HG03575 (cell line): Measurements from ENCODE around the gene DENND1B.
"Not testable (repeated sequence)": the region's sequence is repeated elsewhere in the genome, so short reads cannot be mapped to it uniquely, and the experiment has no call there.

Experiments used
- ATAC-seq: cut with Tn5 transposase; IDR thresholded peaks from one replicate; pipeline ENCODE4 v1.9.1; 2021; ENCODE audit not compliant: unreplicated experiment, insufficient number of reproducible peaks, low FRiP score; ENCODE audit errors: extremely low read depth

The DENND1B gene

DNA sequence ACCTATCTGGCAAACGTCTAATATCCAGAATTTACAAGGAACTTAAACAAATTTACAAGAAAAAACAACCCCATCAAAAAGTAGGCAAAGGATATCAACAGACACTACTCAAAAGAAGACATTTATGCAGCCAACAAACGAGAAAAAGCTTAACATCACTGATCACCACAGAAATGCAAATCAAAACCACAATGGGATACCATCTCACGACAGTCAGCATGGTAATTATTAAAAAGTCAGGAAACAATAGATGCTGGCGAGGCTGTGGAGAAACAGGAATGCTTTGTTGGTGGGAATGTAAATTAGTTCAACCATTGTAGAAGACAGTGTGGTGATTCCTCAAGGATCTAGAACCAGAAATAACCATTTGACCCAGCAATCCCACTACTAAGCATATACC lies 74.6 kb downstream of the DENND1B start:
- ATAC-seq = not testable (repeated sequence)

DNA sequence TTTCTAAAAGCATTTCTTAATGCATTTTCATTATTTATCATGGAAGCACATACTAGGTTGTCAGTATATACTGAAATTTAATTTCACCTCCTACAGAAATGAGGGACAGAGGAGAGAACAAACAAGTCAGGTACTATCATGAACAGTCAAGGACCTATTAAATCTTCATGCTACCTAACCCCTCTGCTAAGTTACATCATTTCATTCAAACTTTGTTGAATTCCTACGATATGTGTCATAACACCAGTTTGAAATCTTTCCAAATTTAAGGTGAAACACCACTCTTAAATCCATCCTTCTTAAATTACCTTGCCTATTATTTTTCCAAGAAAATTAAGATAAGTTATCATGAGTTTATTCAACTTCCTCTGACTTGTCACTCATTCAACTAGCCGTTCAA lies 78.9 kb downstream of the DENND1B start:
- ATAC-seq = no peak

DNA sequence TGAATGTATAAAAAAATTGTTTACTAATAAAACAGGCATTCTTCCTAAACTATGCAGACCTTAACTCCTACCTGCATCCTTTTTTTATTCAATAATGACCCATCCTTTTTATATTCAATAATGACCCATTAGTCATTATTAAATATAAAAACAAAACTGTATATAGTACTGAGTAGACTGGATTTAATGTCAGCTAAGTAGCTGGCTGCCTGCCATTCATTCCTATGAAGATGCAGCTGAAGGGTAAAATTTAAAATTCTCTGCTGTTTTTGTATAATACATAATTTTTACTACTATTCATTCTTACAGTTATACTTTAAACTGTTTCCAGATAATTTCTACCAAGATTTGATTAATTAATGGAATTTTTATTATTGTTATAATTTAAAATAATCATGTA lies 79.3 kb downstream of the DENND1B start:
- ATAC-seq = no peak

DNA sequence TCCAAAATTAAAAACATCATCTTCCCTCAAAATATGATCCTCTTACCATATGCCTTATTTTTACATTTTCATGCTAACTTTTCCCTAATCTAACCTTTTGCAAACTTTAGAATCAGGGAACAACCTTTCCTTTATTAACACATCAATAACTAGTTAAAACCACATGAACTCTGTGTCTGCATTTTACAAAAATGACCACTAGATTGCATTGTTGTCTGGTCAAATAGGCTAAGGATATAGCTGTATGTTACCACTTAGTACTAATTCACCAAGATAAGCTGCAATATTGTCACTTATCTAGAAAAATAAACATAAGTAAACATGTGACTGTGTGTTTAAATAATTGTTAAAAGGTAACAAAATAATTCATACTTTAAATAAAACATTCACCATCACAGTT lies 82.3 kb downstream of the DENND1B start:
- no peak for ATAC-seq

DNA sequence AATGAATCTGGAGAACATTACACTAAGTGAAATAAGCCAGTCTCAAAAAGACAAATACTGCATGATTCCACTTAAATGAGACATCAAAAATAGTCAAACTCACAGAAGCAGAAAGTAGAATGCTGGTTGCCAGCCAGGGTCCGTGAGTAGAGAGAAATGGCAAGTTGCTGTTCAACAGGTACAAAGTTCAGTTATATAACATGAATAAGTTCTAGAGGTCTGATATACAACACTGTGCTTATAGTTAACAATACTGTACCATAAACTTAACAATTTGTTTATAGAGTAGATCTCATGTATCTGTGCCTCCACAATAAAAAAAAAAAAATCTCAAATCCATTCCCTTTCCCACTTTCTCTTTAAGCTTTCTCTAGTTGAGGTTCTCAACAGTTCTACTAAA lies 83.5 kb downstream of the DENND1B start:
- no peak for ATAC-seq

DNA sequence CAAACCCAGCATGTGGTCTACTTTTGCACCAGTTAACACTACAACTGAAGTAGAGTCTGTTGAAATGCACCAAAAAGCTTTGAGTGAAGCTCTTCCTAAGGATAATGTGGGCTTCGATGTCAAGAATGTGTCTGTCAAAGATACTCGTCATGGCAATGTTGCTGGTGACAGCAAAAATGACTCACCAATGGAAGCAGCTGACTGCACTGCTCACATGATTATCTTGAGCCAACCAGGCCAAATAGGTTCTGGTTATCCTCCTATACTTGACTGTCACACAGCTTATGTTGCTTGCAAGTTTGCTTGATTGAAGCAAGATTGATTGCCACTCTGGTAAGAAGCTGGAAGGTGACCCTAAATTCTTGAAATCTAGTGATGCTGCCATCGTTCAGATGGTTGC lies 85.2 kb downstream of the DENND1B start:
- ATAC-seq = no peak

DNA sequence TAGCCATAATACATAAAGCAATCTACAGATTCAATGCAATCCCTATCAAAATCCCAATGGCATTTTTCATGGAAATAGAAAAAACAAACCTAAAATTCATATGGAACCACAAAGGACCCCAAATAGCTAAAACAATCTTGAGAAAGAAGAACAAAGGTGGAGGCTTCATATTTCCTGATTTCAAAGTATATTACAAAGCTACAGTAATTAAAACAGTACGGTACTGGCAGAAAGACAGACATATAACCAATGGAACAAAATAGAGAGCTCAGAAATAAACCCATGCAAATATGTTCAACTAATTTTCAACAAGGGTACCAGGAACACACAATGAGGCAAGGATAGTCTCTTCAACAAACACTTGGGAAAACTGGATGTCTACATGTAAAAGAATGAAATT lies 87.0 kb downstream of the DENND1B start:
- ATAC-seq = no peak

DNA sequence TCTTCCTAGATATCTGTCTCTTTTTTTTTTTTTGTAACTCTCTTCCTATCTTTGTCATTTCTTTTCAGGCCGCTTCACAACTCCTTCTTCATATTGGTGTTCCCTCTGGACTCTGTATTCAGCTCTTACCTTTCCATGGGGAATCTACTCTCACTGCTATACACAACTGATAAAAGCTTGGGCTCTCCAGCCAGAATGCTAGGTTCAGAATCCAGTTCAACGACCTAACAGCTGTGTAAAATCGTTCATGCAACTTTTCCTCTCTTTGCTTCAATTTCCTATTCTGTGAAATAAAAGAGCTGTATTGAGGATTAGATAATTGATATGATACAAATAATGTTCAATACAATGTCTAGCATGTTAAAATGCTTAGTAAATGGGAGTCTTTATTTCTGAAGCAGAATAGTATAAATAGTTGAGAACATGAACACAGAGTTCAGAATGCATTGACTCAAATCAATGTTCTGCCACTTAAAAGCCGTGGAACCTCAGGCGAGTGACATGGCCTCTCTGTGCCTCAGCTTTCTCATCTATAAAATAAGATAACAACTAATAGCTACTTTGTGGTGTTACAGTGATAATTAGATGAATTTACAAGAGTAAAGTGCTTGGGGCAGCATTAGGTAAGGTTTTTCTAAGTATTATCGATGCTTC lies 88.5 kb downstream of the DENND1B start:
- ATAC-seq = no peak

DNA sequence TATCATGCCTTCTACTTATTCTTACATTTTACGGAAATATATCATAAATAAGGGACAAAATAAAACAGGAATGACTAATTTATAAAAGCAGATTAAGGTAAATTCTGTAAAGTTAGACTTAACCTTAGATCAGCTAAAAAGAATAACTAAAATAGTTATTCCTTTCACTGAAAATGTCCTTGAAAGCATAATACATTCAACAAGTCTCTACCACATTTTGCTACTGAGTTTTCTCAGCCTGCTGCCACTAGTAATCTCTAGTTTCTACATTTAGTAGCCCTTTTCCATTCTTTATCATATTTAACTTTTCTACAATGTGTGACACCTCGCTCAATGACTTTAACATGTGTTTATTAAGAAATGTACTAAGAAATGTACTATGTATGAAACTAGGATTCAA lies 89.0 kb downstream of the DENND1B start:
- ATAC-seq = no peak

DNA sequence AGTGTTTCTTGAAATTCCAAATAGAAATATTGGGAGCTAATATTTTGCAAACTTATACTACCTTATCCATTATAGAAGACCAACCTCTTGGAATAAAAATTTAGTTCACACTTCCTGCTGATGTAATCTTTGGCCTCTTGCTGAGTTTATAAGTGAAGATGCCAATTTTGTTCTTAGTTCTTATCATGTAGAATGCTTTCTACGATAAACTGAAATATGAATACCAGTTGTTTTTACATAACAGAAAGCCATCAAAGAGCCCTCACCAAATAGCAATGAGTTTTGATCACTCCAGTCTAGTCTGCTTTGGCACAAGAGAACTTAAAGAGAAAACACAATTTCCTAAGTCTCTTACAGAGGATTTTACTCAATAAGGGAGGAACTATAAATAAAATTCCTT lies 89.5 kb downstream of the DENND1B start:
- ATAC-seq = no peak

DNA sequence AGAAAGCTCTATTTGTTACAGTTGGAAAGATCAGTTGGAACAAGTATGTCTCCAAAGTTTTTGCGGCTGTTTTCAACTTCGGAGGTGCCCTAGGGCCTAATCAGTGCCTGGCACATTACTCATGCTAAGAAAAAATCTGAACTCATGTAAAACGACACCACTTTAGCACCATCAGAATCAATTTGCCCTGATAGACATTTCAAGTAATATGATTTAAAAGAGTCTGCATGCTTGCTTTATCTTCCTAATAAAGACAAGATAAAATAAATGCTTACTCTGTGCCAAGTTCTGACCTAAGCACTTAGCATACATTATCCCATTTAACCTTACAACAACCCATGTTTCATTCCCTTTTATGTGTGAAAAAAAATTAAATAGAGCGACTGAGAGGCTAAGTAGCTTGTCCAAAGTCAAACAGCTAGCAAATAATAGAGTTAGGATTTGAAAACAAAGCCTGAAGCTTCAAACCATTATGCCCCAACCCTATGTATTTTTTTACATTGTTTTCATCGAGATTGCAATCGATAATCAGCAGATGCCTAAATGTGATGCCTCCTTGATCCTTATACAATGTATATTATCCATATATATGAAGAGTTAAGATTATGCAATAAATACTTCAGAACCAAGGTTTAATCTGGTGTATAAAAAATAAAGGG lies 91.3 kb downstream of the DENND1B start:
- ATAC-seq = no peak

DNA sequence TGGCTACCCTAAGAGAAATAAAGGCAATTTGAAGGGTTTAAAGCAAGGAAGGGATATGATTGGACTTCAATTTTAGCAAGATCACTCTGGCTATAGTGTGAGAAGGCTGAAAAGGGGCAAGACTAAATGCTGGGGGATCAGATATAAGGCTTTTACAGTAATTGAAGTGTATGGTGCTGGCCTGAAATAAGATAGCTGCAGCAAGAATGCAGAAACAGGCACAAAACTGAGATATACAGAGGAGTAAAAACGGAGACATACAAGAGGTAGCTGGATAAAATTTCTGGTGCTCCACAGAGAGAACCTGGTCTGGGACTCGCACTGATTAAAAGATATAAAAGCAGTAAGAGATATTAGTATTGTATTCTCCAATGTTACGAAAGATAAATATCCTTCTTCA lies 92.0 kb downstream of the DENND1B start:
- ATAC-seq = no peak

DNA sequence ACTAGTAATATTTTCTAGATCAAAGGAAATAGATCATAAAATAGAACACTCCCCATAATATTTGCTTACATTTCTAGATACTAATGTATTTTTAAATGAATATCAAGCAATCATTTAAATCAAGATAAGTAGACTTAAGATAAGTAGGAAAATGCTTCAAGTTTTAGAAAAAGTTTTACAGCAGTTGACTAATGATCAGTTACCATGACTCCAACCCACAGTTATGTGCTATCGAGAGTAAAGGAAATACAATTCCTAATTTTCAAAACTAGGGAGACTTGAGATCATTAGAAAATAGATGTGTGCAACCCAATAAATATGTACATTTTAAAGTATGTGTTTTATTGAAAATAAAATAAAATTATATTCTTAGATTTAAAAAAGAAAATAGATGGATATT lies 95.0 kb downstream of the DENND1B start:
- ATAC-seq = no peak

DNA sequence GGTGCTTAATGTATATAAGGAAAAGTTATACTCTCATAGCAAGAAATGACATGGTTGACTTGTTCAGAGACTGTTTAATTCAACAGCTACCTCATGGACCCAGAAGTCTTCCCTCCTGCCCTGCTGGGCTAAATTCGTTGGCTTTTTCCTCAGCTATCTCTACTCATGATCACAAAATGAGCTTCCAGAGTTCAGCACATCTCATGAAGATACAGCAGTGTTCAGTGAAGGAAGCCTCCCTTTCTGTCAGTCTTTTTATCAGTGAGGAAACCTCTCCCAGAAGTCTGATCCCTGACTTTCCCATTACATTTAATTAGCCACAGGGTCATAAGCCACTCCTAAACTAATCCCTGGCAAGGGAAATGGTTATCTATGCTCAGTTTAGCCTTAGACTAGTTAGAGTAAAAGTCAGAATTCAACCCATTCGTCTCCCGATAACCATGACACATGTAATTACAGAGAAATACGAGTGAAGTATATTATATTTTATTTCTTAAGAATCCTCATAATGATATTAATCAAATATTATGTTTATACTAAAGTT lies 97.5 kb downstream of the DENND1B start:
- no peak for ATAC-seq

DNA sequence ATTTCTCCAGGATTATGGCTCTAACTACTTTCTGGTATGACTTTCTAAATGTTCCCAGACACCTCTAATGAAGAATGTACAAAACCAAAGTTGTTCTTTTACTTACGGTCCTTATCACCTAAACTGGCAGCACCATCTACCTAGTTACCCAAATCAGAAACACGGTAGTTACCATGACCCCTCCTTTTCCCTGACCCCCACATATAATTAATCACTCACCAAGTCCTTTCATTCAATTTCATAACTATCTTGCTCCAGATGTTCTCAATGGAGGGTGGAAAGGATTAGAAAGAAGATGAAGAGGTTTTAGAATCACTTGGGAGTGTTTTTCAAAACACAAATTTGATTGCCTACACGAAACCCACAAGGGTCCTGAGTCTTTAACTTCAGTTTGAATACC lies 98.0 kb downstream of the DENND1B start:
- ATAC-seq = no peak

DNA sequence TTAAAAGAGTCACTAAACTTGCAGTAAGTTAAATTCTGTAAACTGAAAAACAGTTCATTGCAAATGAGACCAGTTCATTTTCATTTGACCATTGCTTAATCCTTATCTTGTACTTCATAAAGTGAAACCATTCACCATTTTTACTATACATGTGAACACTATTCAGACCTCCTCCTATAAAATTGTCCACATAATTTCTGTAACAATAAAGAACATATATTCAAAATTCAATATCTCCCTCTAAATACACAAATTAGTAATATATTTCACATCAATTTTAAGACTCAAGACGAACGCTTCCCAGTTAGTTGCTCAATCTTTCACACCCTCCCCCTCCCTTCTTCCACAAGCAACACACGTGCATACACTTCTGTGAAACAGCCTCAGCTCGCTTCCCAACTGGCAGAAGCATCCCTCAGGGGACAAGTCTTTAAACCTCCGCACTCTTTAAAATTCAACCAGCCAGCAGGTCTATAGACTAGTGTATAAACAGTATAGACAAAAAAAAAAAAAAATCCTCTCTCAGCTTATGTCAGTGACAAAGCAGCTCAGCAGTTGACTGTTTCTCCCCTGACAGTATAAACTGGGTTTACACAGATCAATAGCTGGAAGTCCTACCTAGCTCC lies 99.6 kb downstream of the DENND1B start:
- no peak for ATAC-seq

DNA sequence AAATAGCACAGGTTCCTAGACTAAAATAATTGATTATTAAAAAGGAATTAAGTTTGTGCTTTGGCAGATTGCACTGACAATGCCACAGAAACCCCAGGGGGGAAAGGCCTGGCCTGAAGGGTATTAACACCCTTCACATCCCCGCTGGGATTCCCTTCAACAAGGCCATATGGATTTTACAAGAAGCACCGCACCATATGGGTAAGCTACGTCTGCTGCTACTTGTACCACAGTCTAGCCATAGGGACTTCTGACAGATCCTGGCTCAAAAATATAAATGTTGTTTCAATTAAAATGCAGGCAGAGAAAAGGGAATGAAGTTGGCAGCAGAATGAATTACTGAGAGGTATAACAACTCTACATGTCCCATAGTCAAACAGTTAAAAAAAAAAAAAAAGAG lies 101.0 kb downstream of the DENND1B start:
- ATAC-seq = no peak

DNA sequence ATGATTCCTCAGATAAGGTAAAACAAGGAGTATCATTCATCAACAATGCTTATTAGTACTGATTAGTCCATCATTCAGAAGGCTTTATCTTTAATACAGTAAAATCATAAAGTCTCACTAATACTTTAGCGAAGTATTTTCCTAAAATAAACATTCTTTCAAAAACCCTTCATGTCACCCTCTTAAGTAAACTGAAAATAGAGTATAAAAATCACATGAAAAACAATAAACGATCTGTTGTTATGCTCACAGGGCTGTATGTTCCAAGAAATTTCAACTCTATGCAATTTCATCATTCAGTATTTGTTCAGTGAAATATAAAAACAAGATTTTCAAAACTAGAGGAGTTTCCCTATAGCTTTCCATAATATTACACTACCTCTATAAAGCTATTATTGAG lies 102.0 kb downstream of the DENND1B start:
- ATAC-seq = no peak

DNA sequence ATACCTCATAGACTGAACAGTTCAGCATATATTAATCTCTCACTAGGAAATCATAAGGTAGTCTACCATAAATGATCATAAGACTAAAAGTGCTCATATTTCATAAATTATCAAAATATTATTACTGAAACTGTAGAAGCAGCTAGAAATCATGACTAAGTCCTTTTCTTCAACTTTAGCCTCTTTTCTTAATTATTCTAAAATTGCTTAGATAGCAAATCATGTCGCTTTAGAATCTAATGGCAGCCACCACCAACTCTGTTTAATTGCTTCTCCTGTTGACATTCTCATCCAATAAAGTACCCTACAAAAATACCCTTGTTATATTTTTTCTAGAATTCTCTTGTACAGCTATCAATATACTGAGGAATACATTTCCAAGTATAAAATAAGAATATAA lies 102.9 kb downstream of the DENND1B start:
- ATAC-seq = no peak

DNA sequence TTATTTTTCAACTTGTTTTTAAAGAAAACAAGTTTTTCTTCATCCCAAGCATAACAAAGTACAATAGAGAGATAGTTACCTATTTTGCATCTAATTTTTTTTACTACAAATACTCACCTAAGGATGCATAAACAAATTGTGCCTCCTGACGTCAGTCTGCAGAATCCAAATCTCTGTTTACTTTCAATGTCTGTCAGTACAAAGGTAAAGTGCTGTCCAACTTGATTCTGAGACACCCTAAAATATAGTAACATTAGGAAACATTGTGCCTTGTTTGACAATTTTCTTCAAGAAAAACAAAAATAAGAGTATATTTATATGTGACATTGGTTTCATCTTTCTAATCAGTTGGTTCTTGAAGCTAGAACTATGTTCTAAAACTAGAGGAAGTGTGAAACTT lies 103.4 kb downstream of the DENND1B start:
- no peak for ATAC-seq
